HG03571 (cell line): ENCODE data around the gene TFEB.
"Not testable (repeated sequence)": the region's sequence is repeated elsewhere in the genome, so short reads cannot be mapped to it uniquely, and the experiment has no call there.

Experiments used
- ATAC-seq: cut with Tn5 transposase; IDR thresholded peaks from one replicate; pipeline ENCODE4 v1.9.1; 2021; ENCODE audit not compliant: unreplicated experiment

Gene TFEB

DNA sequence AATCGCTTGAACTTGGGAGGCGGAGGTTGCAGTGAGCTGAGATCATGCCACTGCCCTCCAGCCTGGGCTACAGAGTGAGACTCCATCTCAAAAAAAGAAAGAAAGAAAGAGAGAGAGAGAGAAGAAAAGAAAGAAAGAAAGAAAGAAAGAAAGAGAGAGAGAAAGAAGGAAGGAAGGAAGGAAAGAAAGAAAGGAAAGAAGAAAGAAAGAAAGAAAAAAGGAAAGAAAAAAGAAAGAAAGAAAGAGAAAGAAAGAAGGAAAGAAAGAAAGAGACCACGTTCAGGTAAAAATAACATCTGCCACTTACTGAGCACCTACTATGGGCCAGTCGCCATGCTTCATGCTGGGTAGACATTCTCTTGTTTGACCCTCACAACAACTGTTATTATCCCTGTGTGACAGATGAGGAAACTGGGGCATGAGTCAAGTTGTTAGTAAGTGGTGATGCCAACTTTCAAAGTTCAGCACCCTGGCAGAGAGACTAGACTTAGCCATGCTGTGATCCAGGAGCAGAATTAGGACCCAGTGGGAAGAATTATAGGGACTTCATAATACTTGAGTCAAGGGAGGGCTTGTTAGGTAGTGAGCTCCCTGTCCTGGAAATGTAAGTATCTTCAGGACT lies 30.7 kb upstream of the TFEB start:
- ATAC-seq: not testable (repeated sequence)

DNA sequence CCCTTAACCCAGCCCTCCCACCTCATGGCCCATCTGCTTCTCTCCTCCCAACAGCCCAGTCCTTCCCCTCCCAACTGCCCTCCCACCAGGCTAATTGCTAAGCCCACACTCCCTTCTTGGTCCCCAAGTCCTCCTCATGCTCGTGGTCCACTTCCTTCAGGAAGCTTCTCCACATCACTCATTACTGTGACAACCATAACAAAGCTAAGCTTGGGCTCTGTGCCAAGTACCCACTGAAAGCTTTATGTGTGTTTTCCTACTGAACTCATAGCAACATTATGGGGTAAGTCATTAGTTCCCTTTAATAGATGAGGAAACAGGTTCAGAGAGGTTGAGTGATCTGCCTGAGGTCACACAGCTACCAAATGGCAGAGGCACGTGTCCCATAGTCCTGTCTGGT lies 28.1 kb upstream of the TFEB start:
- no peak for ATAC-seq

DNA sequence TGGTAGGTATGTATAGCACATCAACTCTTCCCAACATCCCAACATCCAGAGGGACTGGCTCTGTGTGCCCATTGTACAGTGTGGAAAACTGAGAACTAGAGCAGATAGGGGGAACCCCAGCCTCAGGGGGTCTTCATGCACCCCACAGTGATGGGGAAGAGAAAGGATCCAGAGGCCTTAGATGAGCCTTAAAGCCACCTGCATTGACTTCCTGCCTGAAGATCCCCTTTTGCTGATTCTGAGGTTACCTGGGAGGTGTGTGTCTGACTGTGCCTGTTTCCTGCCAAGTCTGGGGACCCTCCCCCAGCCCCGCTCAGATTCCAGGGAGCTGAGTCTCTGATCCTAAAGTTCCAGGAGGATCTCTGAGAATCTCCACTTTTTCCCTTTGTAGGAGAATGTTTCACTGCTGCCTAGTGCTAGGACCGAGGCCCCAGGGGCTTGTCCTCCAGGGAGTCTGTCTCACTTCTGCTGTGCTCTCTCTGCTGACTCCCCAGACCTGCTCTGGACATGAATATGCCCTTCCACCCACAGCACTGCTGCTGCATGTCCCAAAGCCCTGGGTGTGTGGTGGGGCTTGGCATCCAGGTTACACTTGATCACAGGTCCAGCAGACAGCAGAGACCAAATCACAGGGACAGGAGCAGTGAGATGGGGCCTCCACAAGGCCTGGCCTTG lies 24.6 kb upstream of the TFEB start:
- ATAC-seq: no peak

DNA sequence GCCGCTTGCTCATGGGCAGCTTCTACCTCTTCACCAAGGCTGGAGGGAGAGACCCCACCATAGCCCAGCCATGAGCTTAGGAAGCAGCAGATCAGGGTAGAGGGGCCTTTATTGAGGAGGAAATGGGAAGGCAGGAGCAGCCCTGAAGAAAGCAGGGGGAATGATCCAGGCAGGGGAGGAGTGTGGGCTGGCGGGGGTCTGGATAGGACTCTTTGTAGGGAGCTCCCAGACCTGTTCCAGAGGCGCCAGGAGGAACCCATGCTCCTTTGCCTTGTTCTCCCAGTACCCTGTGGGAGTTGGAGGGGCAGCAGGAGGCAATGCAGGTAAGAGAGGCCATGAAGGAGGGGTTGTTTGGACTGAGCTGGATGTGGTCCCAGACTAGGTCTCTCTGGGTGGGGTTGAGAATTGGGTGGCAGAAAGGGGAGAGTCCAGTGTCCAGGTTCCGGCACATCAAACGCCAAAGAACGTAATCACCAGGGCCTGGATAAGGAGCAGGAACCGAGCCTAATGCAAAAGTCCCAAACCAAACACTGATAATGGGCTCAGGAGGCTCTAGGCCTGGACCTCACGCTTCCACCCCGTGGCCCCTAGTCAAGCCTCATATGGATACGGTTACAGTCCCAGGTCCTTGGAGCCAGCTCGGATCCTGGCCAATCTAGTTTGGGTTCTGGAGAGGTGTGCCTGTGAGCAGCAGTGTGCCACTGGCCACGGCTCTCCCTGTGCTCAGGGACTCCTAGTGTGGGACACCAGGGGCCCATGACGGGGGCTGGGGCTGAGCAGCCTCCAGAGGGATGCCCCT lies 23.9 kb upstream of the TFEB start:
- ATAC-seq: no peak

DNA sequence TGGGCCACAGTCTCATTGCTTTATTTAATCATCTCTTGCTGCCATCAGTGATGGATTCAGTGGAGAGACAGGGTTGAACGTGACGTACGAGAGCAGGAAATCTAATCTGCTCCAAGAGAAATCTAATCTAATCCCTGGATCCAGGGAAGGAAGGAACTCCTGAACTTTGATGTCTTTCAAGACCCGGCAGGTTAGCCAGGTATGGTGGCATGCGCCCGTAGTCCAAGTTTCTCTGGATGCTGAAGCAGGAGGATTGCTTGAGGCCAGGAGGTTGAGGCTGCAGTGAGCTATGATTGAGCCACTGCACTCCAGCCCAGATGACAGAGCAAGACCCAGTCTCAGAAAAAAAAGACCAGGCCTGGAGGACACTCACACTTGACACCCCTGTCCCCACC lies 23.2 kb upstream of the TFEB start:
- ATAC-seq: no peak

DNA sequence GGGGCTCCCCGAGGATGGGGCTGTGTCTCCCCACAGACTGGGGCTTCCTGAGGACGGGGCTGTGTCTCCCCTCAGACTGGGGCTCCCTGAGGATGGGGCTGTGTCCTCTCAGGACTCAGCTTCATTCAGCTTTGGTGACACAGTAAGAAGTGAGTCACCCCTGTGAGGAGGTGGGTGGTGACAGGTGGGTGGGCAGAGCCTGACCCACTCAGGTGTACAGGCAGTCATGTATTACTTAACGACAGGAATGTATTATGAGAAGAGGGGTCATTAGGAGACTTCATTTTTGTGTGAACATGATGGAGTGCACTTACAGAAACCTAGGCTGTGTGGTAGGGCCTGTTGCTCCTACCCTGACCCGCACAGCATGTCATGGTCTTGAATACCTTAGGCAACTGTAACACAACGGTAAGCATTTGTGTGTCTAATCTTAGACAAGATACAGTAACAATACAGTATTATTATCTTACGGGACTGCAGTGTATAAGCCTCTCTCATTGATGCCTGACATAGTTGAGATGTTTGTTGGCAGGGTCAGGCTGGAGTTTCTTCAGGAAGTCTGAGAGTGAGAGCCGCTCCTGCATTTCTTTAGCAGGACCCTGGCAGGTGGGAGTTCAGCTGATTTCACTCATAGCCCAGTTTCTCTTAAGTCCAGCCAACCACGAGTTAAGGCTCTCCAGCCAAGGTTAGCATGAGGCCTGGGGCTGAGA lies 22.7 kb upstream of the TFEB start:
- no peak for ATAC-seq

DNA sequence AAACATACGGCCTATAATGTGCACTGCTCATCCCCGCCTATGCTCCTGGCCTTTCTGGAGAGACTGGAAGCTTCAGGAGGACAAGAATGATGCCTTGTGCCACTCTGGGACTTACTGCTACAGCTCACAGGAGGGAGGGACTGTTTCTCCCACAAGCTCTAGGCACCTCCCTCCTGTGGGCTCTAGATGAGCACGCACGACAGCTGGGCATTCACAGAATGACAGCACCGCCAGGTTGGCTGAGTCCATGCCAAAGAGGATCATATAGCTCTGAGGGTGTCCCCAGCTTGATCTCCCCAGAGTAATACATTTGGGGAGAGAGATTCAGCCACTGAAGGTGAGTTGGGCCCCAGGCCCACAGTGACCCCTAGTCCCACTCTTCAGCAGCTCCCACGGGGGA lies 21.9 kb upstream of the TFEB start:
- no peak for ATAC-seq

DNA sequence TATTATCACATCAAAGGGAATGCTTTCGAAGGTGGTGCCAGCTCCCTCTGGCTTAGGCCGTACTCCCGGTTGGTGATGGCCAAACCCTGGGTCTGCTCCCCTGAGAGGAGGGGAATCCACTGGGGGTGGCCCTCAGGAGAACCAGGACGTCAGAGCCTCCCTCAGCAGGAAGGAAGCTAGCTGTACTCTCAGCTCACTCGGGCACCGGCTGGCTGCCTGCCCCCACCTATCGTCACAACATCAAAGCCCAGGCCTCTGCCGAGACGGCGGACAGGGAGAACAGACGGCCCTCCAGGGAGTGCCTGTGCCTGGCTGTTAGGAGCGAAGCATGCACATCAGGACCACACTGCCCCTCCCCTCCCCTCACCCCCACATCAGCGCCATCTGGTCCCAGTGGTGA lies 20.9 kb upstream of the TFEB start:
- ATAC-seq: no peak

DNA sequence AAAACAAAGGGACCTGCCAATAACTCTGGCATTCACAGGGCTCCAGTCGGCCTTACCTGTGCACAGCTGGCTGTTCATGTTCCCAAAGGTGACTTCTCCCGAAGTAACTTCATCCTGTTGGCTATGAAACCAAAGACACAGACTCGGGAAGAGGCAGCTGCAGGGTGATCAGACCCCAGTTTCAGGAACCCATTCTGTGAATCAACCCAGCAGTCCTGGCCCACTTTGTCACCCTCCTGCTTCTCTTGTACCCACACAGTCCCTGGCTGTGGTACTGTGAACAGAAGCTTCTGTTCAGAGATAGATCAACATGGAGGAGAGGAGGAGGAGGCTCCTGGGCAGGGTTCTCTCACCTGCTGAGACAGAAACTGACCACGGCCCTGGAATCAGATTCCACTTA lies 20.5 kb upstream of the TFEB start:
- no peak for ATAC-seq

DNA sequence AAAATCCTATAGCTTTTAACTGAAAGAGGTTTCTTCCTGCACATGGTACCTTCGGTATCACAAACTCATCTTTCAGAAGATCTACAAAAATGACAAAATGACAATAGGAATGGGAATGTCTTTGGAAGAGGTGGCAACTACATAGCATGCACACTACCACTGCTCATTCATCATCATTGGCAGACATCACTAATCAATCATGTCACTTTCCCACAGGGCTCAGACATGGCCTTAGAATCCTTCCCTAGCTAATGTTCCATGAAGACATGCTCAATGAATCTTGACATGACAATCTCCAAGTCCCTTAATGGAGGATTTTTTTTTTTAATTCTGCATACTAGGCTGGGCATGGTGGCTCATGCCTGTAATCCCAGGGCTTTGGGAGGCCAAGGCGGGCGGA lies 15.0 kb upstream of the TFEB start:
- ATAC-seq: no peak

DNA sequence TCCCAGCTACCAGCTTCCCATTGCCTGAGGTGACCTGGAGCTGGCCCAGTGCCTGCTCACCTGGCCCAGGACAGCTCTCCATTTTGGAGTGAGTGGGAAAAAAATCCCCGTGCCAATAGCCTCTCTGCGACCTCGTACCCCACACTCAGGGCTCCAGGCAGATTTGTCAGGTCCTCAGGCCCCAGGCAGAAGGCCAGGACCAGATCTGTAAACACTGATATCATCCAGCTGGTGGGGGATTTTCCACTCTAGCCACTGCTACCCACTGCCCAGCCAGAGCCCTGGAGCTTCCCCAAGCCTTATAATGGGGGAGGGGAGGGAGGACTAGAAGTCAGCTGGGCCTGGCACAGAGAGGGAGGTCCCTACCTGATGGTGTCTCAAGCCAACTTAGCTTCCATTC lies 13.1 kb upstream of the TFEB start:
- ATAC-seq: no peak

DNA sequence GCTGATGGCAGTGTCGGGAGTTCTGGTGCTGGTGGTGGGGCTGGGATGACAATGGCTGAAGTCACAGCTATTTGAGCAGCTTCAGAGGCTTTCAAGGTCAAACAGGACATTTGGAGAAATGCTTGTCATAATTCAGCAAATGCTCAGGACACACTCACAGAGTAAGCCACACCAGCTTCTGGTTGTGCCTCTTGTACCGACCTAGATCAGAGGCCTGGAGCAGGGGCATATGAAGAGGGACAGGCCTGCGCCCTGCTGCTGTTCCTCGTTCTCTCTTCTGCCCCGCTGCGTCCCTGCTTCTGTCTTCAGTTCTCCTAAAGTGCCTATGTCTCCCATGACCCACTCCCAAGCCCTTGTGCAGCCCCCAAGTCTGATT lies 12.7 kb upstream of the TFEB start:
- no peak for ATAC-seq

DNA sequence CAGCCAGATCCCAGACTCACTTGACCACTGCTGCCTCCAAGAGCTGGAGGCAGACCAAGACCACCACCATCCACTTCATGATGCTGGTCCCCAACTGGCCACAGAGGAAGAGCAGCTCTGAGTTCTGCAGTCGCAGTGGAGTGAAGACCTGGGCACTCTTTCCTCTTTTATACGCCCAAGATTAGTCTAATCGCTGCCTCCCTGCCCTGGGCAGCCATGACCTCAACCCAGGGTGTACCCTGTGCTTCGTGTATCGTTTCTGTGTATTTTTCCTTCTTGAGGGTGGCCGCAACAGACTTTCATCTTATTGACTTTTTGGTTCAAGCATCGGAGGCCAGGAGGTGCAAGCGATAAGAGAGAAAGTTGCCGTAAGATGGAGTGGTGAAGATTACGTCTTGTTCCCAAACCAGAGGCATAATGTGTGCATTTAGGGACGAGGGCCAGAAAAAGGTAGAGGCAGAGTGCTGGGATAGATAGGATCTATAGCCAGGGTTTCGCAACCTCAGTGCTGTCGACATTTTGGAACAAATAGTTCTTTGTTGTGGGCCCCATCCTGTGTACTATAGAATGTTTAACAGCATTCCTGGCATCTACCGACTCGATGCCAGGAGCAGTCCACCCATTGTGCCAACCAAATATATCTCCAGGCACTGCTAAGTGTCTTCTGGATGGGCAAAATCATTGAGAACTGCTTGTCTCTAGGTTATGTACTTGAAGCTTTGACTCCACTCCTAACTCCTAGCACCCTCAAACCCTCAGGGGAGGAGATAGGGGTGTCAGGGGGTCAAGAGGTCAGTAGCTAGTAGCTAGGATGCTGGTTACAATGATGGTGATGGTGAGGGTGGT lies 12.1 kb upstream of the TFEB start, which contains the start of gene PGC:
Gene PGC (minus strand): TSS at position 142 of the 846 bp plus-strand sequence. CDS start 63 bp downstream, at position 79.
- no peak for ATAC-seq

DNA sequence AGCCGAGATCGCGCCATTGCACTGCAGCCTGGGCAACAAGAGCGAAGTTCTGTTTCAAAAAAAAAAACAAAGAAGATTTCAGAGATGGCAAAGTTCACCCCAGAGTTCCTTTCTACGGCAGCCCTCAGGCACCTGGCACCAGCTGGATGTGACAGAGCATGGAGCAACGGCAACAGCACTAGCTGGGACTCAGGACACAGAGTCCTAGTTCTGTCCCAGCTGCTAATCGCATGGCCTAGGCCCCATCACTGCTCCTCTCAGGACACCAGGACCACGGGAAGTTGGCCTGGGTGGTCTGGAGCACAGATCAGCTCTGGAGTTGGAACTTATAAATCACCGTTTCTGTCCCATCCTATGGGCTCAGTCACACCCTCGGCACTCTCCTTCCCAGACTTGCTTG lies 10.7 kb upstream of the TFEB start:
- no peak for ATAC-seq

DNA sequence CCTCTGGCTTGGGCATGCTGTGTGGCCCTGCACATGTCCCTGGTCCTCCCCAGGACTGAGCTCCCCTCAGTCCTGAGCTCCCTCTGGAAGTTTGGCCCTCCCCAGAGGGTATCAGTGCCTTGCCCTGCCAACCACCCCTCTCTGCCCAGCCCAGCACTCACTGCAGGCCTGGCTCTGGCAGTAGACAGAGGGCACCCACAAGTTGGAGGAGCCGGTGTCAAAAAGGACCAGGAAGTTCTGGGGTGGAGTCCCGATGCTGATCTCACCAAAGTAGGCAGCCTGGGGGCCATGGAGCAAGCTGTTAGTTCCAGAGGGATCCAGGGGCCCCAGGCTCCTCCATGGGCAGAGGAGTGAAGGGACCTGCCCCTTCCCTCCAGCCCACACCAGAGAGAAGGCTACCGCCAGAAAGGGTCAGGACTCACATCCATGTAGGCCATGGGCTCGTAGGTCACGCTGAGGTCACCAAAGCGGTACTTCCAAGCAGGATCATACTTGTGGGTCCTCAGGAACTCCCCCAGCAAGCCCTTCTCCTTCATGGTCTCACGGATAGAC lies 8.9 kb upstream of the TFEB start:
- no peak for ATAC-seq

DNA sequence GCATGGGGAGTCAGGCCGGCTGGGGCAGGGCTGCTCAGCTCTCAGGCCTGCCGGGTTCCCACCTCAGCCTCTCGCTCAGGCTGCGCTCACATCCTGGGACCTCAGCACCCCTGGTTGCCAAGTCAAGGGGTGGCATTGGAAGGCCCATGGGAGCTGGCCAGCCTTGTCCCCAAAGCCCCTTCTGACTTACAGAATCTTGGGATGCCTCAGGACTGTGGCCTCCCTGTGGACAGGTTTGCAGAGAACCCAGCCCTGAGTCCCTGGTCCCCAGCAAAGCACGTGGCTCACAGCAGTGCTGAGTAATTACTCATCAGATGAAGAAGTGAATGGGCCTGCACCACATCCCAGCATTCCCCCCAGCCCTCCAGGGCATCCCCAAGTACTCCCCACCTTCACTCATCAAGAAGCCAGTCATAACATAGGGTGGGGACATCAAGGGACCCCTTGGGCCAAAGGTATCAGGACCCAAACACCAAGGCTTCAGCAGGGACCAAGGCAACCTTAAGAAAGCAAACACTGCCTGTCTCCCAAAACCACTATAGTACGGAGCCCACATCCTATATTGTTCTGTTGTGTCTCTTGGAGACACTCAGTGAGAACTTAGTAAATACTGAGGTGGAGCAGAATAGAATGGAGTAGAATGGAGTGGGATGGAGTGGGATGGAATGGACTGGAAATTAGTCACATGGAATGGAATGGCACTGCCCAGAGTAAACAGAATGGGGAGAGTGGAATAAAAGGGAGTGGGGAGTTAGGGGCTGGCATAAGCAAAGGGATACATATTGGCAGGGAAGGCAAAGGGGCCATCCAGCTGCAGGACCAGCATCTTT lies 8.2 kb upstream of the TFEB start:
- ATAC-seq: no peak

DNA sequence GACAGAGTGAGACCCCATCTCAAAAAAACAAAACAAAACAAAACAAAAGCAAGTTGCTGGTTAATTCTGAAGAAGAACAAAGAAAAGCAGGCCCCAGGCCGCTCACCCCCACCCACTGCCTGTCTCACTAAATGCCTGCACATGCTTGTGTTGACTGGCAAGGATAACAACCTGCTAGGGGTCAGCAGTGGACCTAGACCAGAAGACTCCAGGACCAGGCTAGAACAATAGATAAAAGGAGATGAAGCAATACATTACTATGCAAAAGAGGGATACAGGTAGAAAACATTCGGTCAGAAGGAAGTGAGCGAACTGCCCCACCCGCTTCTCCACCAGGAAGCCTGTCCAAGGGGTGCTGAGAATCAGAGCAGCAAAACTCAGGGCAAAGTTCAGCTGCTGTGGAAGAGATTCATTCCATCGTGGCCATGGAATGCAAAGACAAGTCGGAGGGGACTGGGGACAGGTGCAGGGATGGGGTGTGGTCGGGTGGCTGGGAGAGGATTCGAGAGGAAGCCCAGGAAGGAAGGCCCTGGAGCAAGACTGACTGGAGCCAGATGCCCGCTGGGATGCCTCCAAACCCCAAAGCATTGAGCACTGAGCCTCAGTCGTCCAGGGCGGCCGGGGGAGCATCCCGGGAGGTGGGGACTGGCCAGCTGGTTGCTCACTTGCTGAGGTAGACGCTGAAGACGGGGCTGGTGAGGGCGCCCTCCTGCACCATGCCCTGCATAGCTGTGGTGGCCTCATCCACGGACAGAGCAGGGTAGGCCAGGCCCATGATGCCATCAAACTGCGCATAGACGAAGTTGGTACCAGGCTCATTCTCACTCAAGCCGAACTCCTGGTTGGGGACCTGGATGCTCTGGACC lies 6.5 kb upstream of the TFEB start:
- no peak for ATAC-seq

DNA sequence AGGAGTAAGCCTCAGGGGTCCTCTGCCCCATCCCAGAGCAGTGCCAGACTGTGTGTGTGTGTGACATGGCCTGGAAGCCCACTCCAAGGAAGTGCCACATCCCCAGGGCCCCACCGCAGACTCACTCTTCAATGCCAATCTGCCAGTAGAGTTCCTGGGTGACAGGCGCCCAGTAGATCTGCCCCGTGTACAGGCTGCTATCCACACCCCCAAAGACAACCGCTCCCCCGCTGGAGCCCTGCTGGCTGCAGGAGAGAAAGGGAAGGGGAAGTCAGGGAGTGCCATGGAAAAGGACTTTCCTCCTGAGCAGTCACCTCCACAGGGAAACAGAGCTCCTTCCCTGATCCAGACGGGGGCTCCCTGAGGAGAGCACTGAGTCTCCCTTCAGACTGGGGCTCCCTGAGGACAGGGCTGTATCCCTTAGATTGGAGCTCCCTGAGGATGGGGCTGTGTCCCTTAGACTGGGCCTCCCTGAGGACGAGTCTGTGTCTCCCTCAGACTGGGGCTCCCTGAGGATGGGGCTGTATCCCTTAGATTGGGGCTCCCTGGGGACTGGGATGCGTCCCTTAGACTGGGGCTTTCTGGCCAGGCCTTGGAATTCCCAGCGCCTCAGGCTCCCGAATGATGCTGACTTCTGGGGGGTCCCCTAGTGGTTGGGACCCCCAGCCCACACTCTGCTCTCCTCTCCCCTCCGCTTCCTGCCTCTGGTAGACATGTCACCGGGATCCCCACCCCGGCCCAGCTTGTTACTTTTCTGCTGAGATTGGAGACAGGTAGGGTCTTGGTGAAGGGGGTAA lies 5.2 kb upstream of the TFEB start:
- ATAC-seq: no peak
